CD14-positive monocyte (primary cell): ENCODE measurements around the gene PCNP. TPM values are rescaled to one million over a fixed set of nuclear protein-coding genes. Genes with fewer than 3 reads are reported as not detected.
A peak's percentile ranks its signal among the peaks of the same experiment; 100 is the strongest.

Experiments used
- DNase-seq, 3 donors: peaks; one replicate each; pipeline ENCODE4 v3.0.0-alpha.2; 2011 to 2022
- H2AFZ ChIP-seq: 2 replicates; pipeline ENCODE4 v1.6.0; 2012; ENCODE audit warnings: mild to moderate bottlenecking, low read depth, low read length, inconsistent platforms; ENCODE audit not compliant: insufficient read depth, poor library complexity, severe bottlenecking
- H3K27ac ChIP-seq, 2 donors: 1 replicate in 1 of 2; 2 replicates in 1 of 2; pipeline ENCODE4 v1.5.1; 2012 to 2013; ENCODE audit warnings: low read length in 2 of 2, control low read depth in 1 of 2, inconsistent platforms in 1 of 2, low read depth in 1 of 2, mild to moderate bottlenecking in 1 of 2
- H3K27me3 ChIP-seq, 2 donors: one replicate each; pipeline versions ENCODE4 v1.6.0 to v1.6.1; 2011 to 2013; ENCODE audit warnings: low read length in 2 of 2; ENCODE audit not compliant: control insufficient read depth in 2 of 2, insufficient read depth in 2 of 2
- H3K36me3 ChIP-seq, 2 donors: replicated peaks in 1 of 2; 1 replicate in 1 of 2; 2 replicates in 1 of 2; pipeline versions ENCODE4 v1.5.1 to v1.6.1; 2012 to 2013; ENCODE audit warnings: low read length in 2 of 2, control low read depth in 1 of 2, inconsistent platforms in 1 of 2, mild to moderate bottlenecking in 1 of 2; ENCODE audit not compliant: insufficient read depth in 2 of 2, control insufficient read depth in 1 of 2
- H3K4me1 ChIP-seq, 2 donors: 1 replicate in 1 of 2; 2 replicates in 1 of 2; pipeline versions ENCODE4 v1.5.1 to v1.6.1; 2012 to 2013; ENCODE audit warnings: low read length in 2 of 2, control low read depth in 1 of 2, inconsistent platforms in 1 of 2, mild to moderate bottlenecking in 1 of 2, moderate library complexity in 1 of 2; ENCODE audit not compliant: insufficient read depth in 2 of 2, control insufficient read depth in 1 of 2
- H3K4me2 ChIP-seq: replicated peaks from 2 replicates; pipeline ENCODE3; 2012; ENCODE audit warnings: low read length, moderate library complexity, mild to moderate bottlenecking; ENCODE audit not compliant: poor library complexity, severe bottlenecking; ENCODE audit errors: extremely low read depth
- H3K4me3 ChIP-seq, 3 experiments: fragments of 200-600 bp in 1 of 3; sonication (generic) in 1 of 3; replicated peaks in 1 of 3; 1 replicate in 2 of 3; 2 replicates in 1 of 3; pipeline ENCODE4 v1.5.1; 2011 to 2013; ENCODE audit warnings: low read length in 3 of 3, mild to moderate bottlenecking in 3 of 3, control low read depth in 2 of 3, low read depth in 2 of 3, inconsistent platforms in 1 of 3, moderate library complexity in 1 of 3
- H3K79me2 ChIP-seq: 2 replicates; pipeline ENCODE4 v1.6.0; 2012; ENCODE audit warnings: mild to moderate bottlenecking, control low read depth, inconsistent platforms, low read length, moderate library complexity; ENCODE audit not compliant: insufficient read depth
- H3K9ac ChIP-seq: 2 replicates; pipeline ENCODE4 v1.6.0; 2017; ENCODE audit warnings: low read length, mild to moderate bottlenecking; ENCODE audit not compliant: insufficient read depth, poor library complexity, severe bottlenecking
- H3K9me3 ChIP-seq, 2 donors: replicated peaks in 1 of 2; 1 replicate in 1 of 2; 2 replicates in 1 of 2; pipeline versions ENCODE4 v1.5.1 to v1.6.1; 2012 to 2013; ENCODE audit warnings: low read length in 2 of 2, control low read depth in 1 of 2; ENCODE audit not compliant: control insufficient read depth in 1 of 2, insufficient read depth in 1 of 2
- H4K20me1 ChIP-seq: 2 replicates; pipeline ENCODE4 v1.6.0; 2012; ENCODE audit warnings: mild to moderate bottlenecking, low read length, control low read depth, moderate library complexity; ENCODE audit not compliant: insufficient read depth
- H3K27ac Mint-ChIP-seq, 7 donors: one replicate each; pipeline ENCODE4 v1.8.0; 2020; ENCODE audit warnings: mild to moderate bottlenecking in 7 of 7, mixed read lengths in 7 of 7, moderate library complexity in 6 of 7, inconsistent platforms in 2 of 7
- H3K27me3 Mint-ChIP-seq, 3 donors: one replicate each; pipeline ENCODE4 v1.8.0; 2021 to 2022; ENCODE audit warnings: low read depth in 3 of 3, mild to moderate bottlenecking in 3 of 3, mixed read lengths in 3 of 3, moderate library complexity in 3 of 3, inconsistent platforms in 1 of 3
- H3K36me3 Mint-ChIP-seq, 2 donors: one replicate each; pipeline ENCODE4 v1.8.0; 2020; ENCODE audit warnings: mixed read lengths in 2 of 2, inconsistent platforms in 1 of 2, mild to moderate bottlenecking in 1 of 2
- H3K4me1 Mint-ChIP-seq: one replicate; pipeline ENCODE4 v1.8.0; 2020; ENCODE audit warnings: mild to moderate bottlenecking, mixed read lengths
- H3K4me3 Mint-ChIP-seq, 2 donors: one replicate each; pipeline ENCODE4 v1.8.0; 2020; ENCODE audit warnings: mild to moderate bottlenecking in 2 of 2, mixed read lengths in 2 of 2, moderate library complexity in 1 of 2
- H3K9me3 Mint-ChIP-seq, 7 donors: one replicate each; pipeline ENCODE4 v1.8.0; 2020 to 2022; ENCODE audit warnings: mixed read lengths in 7 of 7, mild to moderate bottlenecking in 6 of 7, moderate library complexity in 6 of 7, inconsistent platforms in 2 of 7
- CTCF ChIP-seq: fragments of 200-600 bp; IDR thresholded peaks from one replicate; pipeline ENCODE4 v1.8.0; 2022; ENCODE audit warnings: antibody characterized with exemption, mild to moderate bottlenecking
- WGBS: methylation state at CpG from one replicate; pipeline ENCODE4 v1.1.5; 2013; ENCODE audit warnings: missing lambda C conversion rate; ENCODE audit not compliant: insufficient coverage; 5-methylcytosine and 5-hydroxymethylcytosine counted together
- intact Hi-C, 2 donors: fragments of 100-400 bp; cut with micrococcal nuclease; formaldehyde crosslinking; loops; one replicate each; pipeline versions ENCODE4 v1.15.0 to v1.15.1; 2023
- polyA plus RNA-seq, 3 donors: library from polyadenylated mRNA; depleted of rRNA in 1 of 3; unstranded in 2 of 3; stranded (reverse) in 1 of 3; fragments of 300-500 nt in 2 of 3; fragments of >200 nt in 1 of 3; fragmentation: Illumina TruSeq in 2 of 3; gene quantifications; 1 replicate in 2 of 3; 2 replicates in 1 of 3; pipeline ENCODE4 v1.2.3, GENCODE V29; 2012 to 2021

PCNP gene
- polyA plus RNA-seq, 3 donors: 32.0 to 68.2 (median 57.4) TPM

GRCh38 chr3:101577286-101577685, 3.3 kb downstream of the PCNP start:
- WGBS: 95% methylated on average over 5 of the region's 6 CpGs
- intact Hi-C loops: loop anchor here in 1 of 2 donors (10.0 kb wide), 1 partner anchor 198 kb away; the partner anchor contains the start of gene NXPE3

GRCh38 chr3:101588616-101589015, 14.6 kb downstream of the PCNP start:
- WGBS: no CpG with 5 or more reads among the region's 1 CpG
- peaks cover 28% of the 10 kb centered on the region for H3K79me2 ChIP-seq
- no peak for DNase-seq
- intact Hi-C loops: no loop called here
- H3K36me3 ChIP-seq: peaks cover 73 to 90% of the 10 kb centered on the region in 2 donors
- Mint-ChIP-seq H3K9me3 (no peaks in the 10 kb centered on the region), H3K4me1 (no peaks in the 10 kb centered on the region), H3K27ac (no peak overlapping the region), H3K27me3 (no peaks in the 10 kb centered on the region), H3K4me3 (no peak overlapping the region), H3K36me3 (peaks cover 75 to 90% of the 10 kb centered on the region in 2 donors)
- H3K27ac ChIP-seq: no peak overlapping the region
- no peak for TF ChIP-seq CTCF
- H3K4me1 ChIP-seq: no peaks in the 10 kb centered on the region
- no peak overlapping the region for H3K4me2 ChIP-seq
- H3K9me3 ChIP-seq: no peaks in the 10 kb centered on the region
- no peak overlapping the region for H3K9ac ChIP-seq
- no peak overlapping the region for H3K4me3 ChIP-seq
- H2AFZ ChIP-seq: no peak overlapping the region
- no peaks in the 10 kb centered on the region for H3K27me3 ChIP-seq
- peaks cover 24% of the 10 kb centered on the region for H4K20me1 ChIP-seq

More at GRCh38 chr3:101577286-101577685, 3.3 kb downstream of the PCNP start:
- no peak overlapping the region for H3K4me3 Mint-ChIP-seq
- peaks cover 0 to 3% (median 0%) of the 10 kb centered on the region in 7 donors for H3K9me3 Mint-ChIP-seq
- H3K27ac Mint-ChIP-seq: peak overlapping the region in 1 of 7 donors; percentile 75
- no peak overlapping the region for H2AFZ ChIP-seq
- peaks cover 0 to 2% (median under 1%) of the 10 kb centered on the region in 3 donors for H3K27me3 Mint-ChIP-seq
- no peak overlapping the region for H3K4me3 ChIP-seq
- H3K4me2 ChIP-seq: no peak overlapping the region
- H4K20me1 ChIP-seq: peaks cover 31% of the 10 kb centered on the region
- no peak overlapping the region for H3K27ac ChIP-seq
- H3K9me3 ChIP-seq: no peaks in the 10 kb centered on the region
- peaks cover 83% of the 10 kb centered on the region for H3K79me2 ChIP-seq
- H3K36me3 Mint-ChIP-seq: peaks cover 15 to 23% of the 10 kb centered on the region in 2 donors
- H3K4me1 ChIP-seq: peaks cover 14 to 25% of the 10 kb centered on the region in 2 donors
- H3K9ac ChIP-seq: no peak overlapping the region
- peaks cover 31% of the 10 kb centered on the region for H3K4me1 Mint-ChIP-seq
- no peaks in the 10 kb centered on the region for H3K27me3 ChIP-seq
- no peak for TF ChIP-seq CTCF
- no peak for DNase-seq
- H3K36me3 ChIP-seq: peaks cover 9 to 31% of the 10 kb centered on the region in 2 donors
